Measurements from ENCODE around the gene UXS1. TPM values are rescaled to one million over a fixed set of nuclear protein-coding genes. Genes with fewer than 3 reads are reported as not detected.

Gene UXS1
- total and polyA plus RNA-seq, 2 of the 8 experiments (the other 6 are each of a cell fraction or from before 2014, with no cell fraction given) = 44.5 to 63.4 TPM

DNA sequence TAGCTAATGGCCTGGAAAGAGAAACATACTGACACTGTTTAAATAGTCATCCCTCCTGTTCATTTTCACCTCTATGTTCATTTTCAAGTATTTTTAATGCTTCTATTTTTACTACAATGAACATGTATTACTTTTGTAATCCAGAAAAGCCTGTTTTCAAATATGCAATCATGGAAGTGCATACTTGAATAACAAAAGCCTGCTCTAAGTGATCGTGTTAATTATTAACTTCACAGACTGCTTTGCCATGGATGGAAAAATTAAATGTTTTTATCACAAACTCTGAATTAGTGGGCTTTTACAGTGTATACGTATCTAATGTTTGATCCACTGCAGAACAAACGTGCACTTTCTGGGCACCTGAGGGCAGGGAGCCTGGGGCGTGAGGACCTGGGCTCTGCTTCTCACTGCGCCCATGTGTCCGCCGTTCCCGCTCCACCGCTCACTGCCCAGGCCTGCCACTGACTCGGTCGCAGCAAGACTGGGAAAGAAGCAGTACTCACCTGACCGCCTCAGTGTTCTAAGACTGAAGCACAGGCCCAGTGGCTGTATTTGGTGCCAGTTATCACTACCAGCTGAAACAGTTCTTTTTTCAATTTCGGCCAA is 80.6 kb downstream of the UXS1 start:
- no peak for DNase-seq (ENCODE audit: low read depth in 1 of 2, low spot score in 2 of 2)
- H3K56ac ChIP-seq (replicated peaks; ENCODE audit: insufficient read length, low read depth, low read length) = no peak overlapping the region
- no peak overlapping the region for H2BK12ac ChIP-seq (ENCODE audit: low read depth, low read length)
- no peaks in the 10 kb centered on the region for H3K23me2 ChIP-seq (ENCODE audit: low read depth, low read length)
- POLR2A ChIA-PET (ENCODE audit: partially characterized antibody) = interaction anchor here (0.5 kb wide), 1 partner anchor 453 kb away, joined by 3 read pairs; no protein-coding TSS in a partner anchor
- no peak overlapping the region for H3K9ac ChIP-seq (replicated peaks in 1 of 4; ENCODE audit: extremely low read depth in 1 of 4, low read depth in 3 of 4, low read length in 3 of 4)
- H2BK15ac ChIP-seq (ENCODE audit: low read length) = no peak overlapping the region
- H3K79me1 ChIP-seq (ENCODE audit: low read depth, low read length) = peaks cover 4% of the 10 kb centered on the region
- 92% methylated on average over 13 of the region's 13 CpGs; no CpG with 5 or more reads in 1 of the 2 experiments for WGBS, 2 experiments (ENCODE audit: extremely low coverage in 1 of 2, insufficient coverage in 1 of 2, insufficient read length in 1 of 2, insufficient replicate concordance in 2 of 2, low coverage in 1 of 2, low lambda C conversion rate in 2 of 2, missing lambda C conversion rate in 1 of 2)
- no peak overlapping the region for H3K4me2 ChIP-seq (ENCODE audit: insufficient read depth in 1 of 2, low read depth in 2 of 2, low read length in 2 of 2)
- H3K4ac ChIP-seq (replicated peaks; ENCODE audit: insufficient read length, low read depth, low read length) = no peak overlapping the region
- H3K4me3 ChIP-seq (ENCODE audit: extremely low read depth in 1 of 4, insufficient read depth in 2 of 4, low read depth in 3 of 4, low read length in 4 of 4) = no peak overlapping the region
- no peaks in the 10 kb centered on the region for H3K9me3 ChIP-seq (ENCODE audit: insufficient read depth in 2 of 2, low read depth in 1 of 2, low read length in 1 of 2)
- TF ChIP-seq CTCF (IDR thresholded peaks at IDR 0.05; ENCODE audit: control extremely low read depth in 1 of 3, insufficient read depth in 1 of 3, low read depth in 1 of 3, low read length in 3 of 3) (no peak), YY1 (IDR thresholded peaks at IDR 0.05; ENCODE audit: low read depth, low read length) (no peak), POLR2A (IDR thresholded peaks at IDR 0.05; ENCODE audit: control extremely low read depth in 1 of 2, low read depth in 2 of 2, low read length in 2 of 2) (no peak), RNF2 (IDR thresholded peaks at IDR 0.05; ENCODE audit: borderline replicate concordance, low read depth, low read length, missing control alignments, poor library complexity, severe bottlenecking) (no peak)
- H3K4me1 ChIP-seq (replicated peaks in 1 of 4; ENCODE audit: control insufficient read depth in 3 of 4, insufficient read depth in 4 of 4, low read length in 3 of 4) = peaks cover 0 to 8% (median 5%) of the 10 kb centered on the region in 4 experiments; a peak in 5 of 7 replicates
- no peak overlapping the region for H2BK120ac ChIP-seq (replicated peaks; ENCODE audit: low read depth, low read length)
- no peak overlapping the region for H4K8ac ChIP-seq (ENCODE audit: extremely low read depth, insufficient read depth, low read length)
- H3K27me3 ChIP-seq (replicated peaks in 1 of 4; ENCODE audit: control insufficient read depth in 3 of 4, extremely low read depth in 1 of 4, insufficient read depth in 3 of 4, low read length in 3 of 4) = no peaks in the 10 kb centered on the region
- H4K20me1 ChIP-seq (replicated peaks in 1 of 2; ENCODE audit: control insufficient read depth in 1 of 2, insufficient read depth in 2 of 2, low read length in 2 of 2) = peaks cover 3 to 13% of the 10 kb centered on the region in 2 experiments
- H3K79me2 ChIP-seq (ENCODE audit: control insufficient read depth in 1 of 2, insufficient read depth in 2 of 2, low read length in 2 of 2) = peaks cover 0 to 7% of the 10 kb centered on the region in 2 experiments; a peak in 1 of 4 replicates
- no peak overlapping the region for H3K14ac ChIP-seq (ENCODE audit: insufficient read length)
- CTCF ChIA-PET (ENCODE audit: partially characterized antibody) = interaction anchor here (1.6 kb wide), 1 partner anchor 9 kb away, joined by 7 read pairs; no protein-coding TSS in a partner anchor
- H2BK5ac ChIP-seq (ENCODE audit: low read depth, low read length) = no peak overlapping the region
- H4K91ac ChIP-seq (replicated peaks; ENCODE audit: insufficient read length, low read length) = no peak overlapping the region
- H3K23ac ChIP-seq (ENCODE audit: insufficient read length) = no peak overlapping the region
- no peak overlapping the region for H3K27ac ChIP-seq (ENCODE audit: low read depth, low read length)
- H2AFZ ChIP-seq (ENCODE audit: low read length) = no peak overlapping the region
- no peak overlapping the region for H3K18ac ChIP-seq (ENCODE audit: extremely low read depth, low read length)
- H2AK5ac ChIP-seq (ENCODE audit: low read depth, low read length) = no peak overlapping the region
- no peak overlapping the region for H4K5ac ChIP-seq (ENCODE audit: insufficient read length, low read depth, low read length)
- no peak for FAIRE-seq
- no peak overlapping the region for H2BK20ac ChIP-seq (ENCODE audit: low read length)
- peaks cover 3 to 26% (median 19%) of the 10 kb centered on the region in 4 experiments; a peak in 7 of 8 replicates for H3K36me3 ChIP-seq (ENCODE audit: control insufficient read depth in 2 of 4, insufficient read depth in 4 of 4, low read length in 3 of 4)

Measured in H1 (cell line).